Cardiac muscle cell (in vitro differentiated cells and primary cell): Measurements from ENCODE around the gene GARIN5A. TPM values are rescaled to one million over a fixed set of nuclear protein-coding genes. Genes with fewer than 3 reads are reported as not detected.
"Not testable (repeated sequence)": the region's sequence is repeated elsewhere in the genome, so short reads cannot be mapped to it uniquely, and the experiment has no call there.

Experiments
- DNase-seq, 2 donors: peaks; one replicate each; pipeline versions ENCODE4 v3.0.0 to v3.0.0-alpha.2; 2010 to 2017; ENCODE audit warnings: low read depth in 1 of 2, low spot score in 1 of 2
- H3K27ac ChIP-seq: fragments of 200-600 bp; sonication (generic); 2 replicates; pipeline ENCODE4 v1.5.1; 2016
- H3K27me3 ChIP-seq: fragments of 200-600 bp; sonication (generic); 2 replicates; pipeline ENCODE4 v1.6.0; 2016; ENCODE audit warnings: control low read depth
- H3K36me3 ChIP-seq: fragments of 200-600 bp; sonication (generic); 2 replicates; pipeline ENCODE4 v1.5.1; 2016; ENCODE audit warnings: control low read depth
- H3K4me1 ChIP-seq: fragments of 200-600 bp; sonication (generic); 2 replicates; pipeline ENCODE4 v1.8.1; 2017; ENCODE audit warnings: low read depth, mild to moderate bottlenecking, mixed run types
- H3K4me3 ChIP-seq: fragments of 200-600 bp; sonication (generic); 2 replicates; pipeline ENCODE4 v1.5.1; 2016; ENCODE audit warnings: mild to moderate bottlenecking
- H3K9me3 ChIP-seq: fragments of 200-600 bp; sonication (generic); 2 replicates; pipeline ENCODE4 v1.5.1; 2017; ENCODE audit warnings: low read depth, mild to moderate bottlenecking, control low read depth
- CTCF ChIP-seq: IDR thresholded peaks from 2 replicates; pipeline ENCODE4 v1.5.1; 2012; ENCODE audit warnings: low read depth, mild to moderate bottlenecking, low read length
- polyA plus RNA-seq: library from polyadenylated mRNA; unstranded; fragments of >200 nt; fragmentation: Nextera tagmentation; extraction: Ambion mirVana; gene quantifications from 2 replicates; pipeline ENCODE4 v1.2.1, GENCODE V29; 2016
- total RNA-seq: library from RNA; depleted of rRNA; stranded (reverse); fragments of >200 nt; gene quantifications from 2 replicates; pipeline ENCODE4 v1.2.3, GENCODE V29; 2016

GARIN5A gene
- total and polyA plus RNA-seq, 2 experiments from 2014 or later: 7.7 to 9.3 TPM

DNA sequence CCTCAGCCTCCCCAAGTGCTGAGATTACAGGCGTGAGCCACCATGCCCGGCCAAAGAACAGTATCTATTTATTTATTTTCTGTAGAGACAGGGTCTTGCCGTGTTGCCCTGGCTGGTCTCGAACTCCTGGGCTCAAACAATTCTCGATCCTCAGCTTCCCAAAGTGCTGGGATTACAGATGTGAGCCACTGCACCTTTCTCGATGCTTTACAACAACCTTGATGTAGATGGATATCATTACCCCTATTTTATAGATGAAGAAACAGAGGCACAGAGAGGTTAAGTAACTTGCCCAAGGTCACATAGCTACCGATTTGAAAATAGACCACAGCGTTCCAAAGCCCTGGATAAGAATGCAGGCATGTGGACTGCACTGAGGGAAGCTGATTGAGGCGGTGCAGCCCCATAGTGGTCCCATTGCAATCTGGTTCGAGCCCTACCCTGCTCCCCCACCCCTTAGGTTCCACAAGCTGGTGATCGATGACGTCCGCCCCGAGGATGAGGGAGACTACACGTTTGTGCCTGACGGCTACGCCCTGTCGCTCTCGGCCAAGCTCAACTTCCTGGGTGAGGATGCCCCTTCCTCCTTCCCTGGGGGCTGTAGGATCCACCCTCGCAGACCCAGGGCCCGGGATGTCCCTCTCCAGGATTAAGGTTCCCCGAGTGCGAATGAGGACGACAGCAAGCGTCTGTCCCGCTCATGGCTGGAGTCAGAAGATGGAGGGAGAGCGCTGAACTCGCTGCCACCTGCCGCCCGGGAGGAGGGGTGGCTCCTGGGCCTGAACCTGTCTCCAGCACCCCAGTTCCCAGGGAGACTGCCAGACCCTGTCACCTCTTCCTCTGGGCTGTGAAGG, 26.1 kb downstream of the GARIN5A start:
- no peak for TF ChIP-seq CTCF
- no peaks in the 10 kb centered on the region for H3K4me1 ChIP-seq
- DNase-seq: no peak
- H3K27me3 ChIP-seq: no peaks in the 10 kb centered on the region
- H3K9me3 ChIP-seq: no peaks in the 10 kb centered on the region
- H3K27ac ChIP-seq: no peak overlapping the region
- H3K36me3 ChIP-seq: no peaks in the 10 kb centered on the region
- no peak overlapping the region for H3K4me3 ChIP-seq

GRCh38 chr19:50449236-50449899, 27.3 kb downstream of the GARIN5A start:
- Histone ChIP-seq H3K27ac (no peak overlapping the region), H3K4me3 (no peak overlapping the region), H3K9me3 (no peaks in the 10 kb centered on the region), H3K27me3 (no peaks in the 10 kb centered on the region), H3K4me1 (no peaks in the 10 kb centered on the region), H3K36me3 (no peaks in the 10 kb centered on the region)
- TF ChIP-seq CTCF: no peak
- DNase-seq: no peak

GRCh38 chr19:50447750-50448149, 28.9 kb downstream of the GARIN5A start:
- TF ChIP-seq CTCF: no peak
- no peak for DNase-seq
- Histone ChIP-seq H3K36me3 (no peaks in the 10 kb centered on the region), H3K27ac (no peak overlapping the region), H3K4me1 (no peaks in the 10 kb centered on the region), H3K27me3 (no peaks in the 10 kb centered on the region), H3K4me3 (no peak overlapping the region), H3K9me3 (no peaks in the 10 kb centered on the region)

DNA sequence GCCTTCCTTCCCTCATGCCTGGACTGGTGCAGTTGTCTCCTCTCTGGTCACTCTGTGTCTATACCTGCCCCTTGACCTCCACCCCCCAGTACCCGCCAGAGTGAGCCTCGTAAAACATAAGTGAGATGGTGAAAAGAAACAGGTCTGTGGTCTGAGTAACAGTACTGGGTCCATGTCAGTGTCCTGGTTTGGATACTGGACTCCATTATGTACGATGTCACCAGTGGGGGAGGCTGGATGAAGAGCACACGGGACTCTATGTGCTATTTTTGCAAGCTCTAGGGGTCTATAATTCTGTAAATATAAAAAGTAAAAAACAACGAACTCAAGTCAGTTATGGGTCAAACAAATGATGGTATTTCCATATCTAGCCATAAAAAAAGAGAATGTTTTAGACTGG, 29.6 kb downstream of the GARIN5A start:
- Histone ChIP-seq H3K4me1 (no peaks in the 10 kb centered on the region), H3K9me3 (no peaks in the 10 kb centered on the region), H3K27ac (no peak overlapping the region), H3K27me3 (no peaks in the 10 kb centered on the region), H3K4me3 (no peak overlapping the region), H3K36me3 (no peaks in the 10 kb centered on the region)
- no peak for TF ChIP-seq CTCF
- DNase-seq: no peak

DNA sequence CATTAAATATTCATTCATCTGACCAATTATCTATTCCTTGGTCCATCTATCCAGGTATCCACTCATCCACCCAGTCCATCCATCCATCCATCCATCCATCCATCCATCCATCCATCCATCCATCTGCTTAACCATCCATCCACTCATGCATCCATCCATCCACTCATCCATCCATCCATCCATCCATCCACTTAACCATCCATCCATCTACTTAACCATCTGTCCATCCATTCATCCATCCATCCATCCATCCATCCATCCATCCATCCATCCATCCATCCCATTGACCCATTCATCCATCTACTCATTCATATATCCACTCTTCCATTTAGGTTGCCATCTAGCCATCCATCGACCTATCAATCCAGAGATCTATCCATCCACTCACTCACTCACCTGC, 32.6 kb downstream of the GARIN5A start:
- no peaks in the 10 kb centered on the region for H3K4me1 ChIP-seq
- no peaks in the 10 kb centered on the region for H3K36me3 ChIP-seq
- no peak for DNase-seq
- TF ChIP-seq CTCF: no peak
- H3K27me3 ChIP-seq: no peaks in the 10 kb centered on the region
- H3K9me3 ChIP-seq: no peaks in the 10 kb centered on the region
- H3K27ac ChIP-seq: no peak overlapping the region
- H3K4me3 ChIP-seq: no peak overlapping the region

GRCh38 chr19:50439130-50439529, 37.5 kb downstream of the GARIN5A start:
- not testable (repeated sequence) for H3K9me3 ChIP-seq, H3K27me3 ChIP-seq, DNase-seq, H3K36me3 ChIP-seq, H3K27ac ChIP-seq, H3K4me1 ChIP-seq, H3K4me3 ChIP-seq
